GM12873 (cell line): ENCODE measurements around the gene FCAR.

Source experiments
- CTCF ChIP-seq: IDR thresholded peaks from 2 replicates; pipeline ENCODE4 v1.5.1; 2012; ENCODE audit warnings: low read depth, mild to moderate bottlenecking, moderate library complexity, low read length, control low read depth; ENCODE audit not compliant: insufficient read depth; ENCODE audit errors: missing control alignments

FCAR gene

GRCh38 chr19:54881884-54882283 lies 7.8 kb downstream of the FCAR start:
- no peak for TF ChIP-seq CTCF

- TF ChIP-seq CTCF: peak; percentile 51
Observed at GRCh38 chr19:54882758-54883157, 8.7 kb downstream of the FCAR start.

GRCh38 chr19:54883228-54883627 lies 9.2 kb downstream of the FCAR start:
- no peak for TF ChIP-seq CTCF

GRCh38 chr19:54888239-54888638 lies 14.2 kb downstream of the FCAR start:
- no peak for TF ChIP-seq CTCF

GRCh38 chr19:54889566-54889965 lies 15.5 kb downstream of the FCAR start:
- TF ChIP-seq CTCF: no peak

- no peak for TF ChIP-seq CTCF
Observed at GRCh38 chr19:54893406-54893805, 19.4 kb downstream of the FCAR start.

- no peak for TF ChIP-seq CTCF
Observed at GRCh38 chr19:54896036-54896435, 22.0 kb downstream of the FCAR start.

GRCh38 chr19:54902061-54902460 lies 28.0 kb downstream of the FCAR start:
- no peak for TF ChIP-seq CTCF
